Measurements from ENCODE around the gene ZFYVE19. TPM values are rescaled to one million over a fixed set of nuclear protein-coding genes. Genes with fewer than 3 reads are reported as not detected.

ZFYVE19 gene
- total and polyA plus RNA-seq, 2 of the 13 experiments (the other 11 are each of a cell fraction or from before 2014, with no cell fraction given), result 23.3 to 44.0 TPM

GRCh38 chr15:40782609-40783227, 24.2 kb upstream of the ZFYVE19 start (continued):
- TF ChIP-seq ATRX (CRISPR knock-in tag; IDR thresholded peaks at IDR 0.05; ENCODE audit: borderline replicate concordance) (no peak), PITX1 (CRISPR knock-in tag; IDR thresholded peaks at IDR 0.05) (no peak), ZBTB20 (CRISPR knock-in tag; IDR thresholded peaks at IDR 0.05; ENCODE audit: borderline replicate concordance, low read depth) (no peak), SMYD3 (CRISPR knock-in tag; IDR thresholded peaks at IDR 0.05) (no peak), KDM3A (CRISPR knock-in tag; IDR thresholded peaks at IDR 0.05; ENCODE audit: low read depth) (0 out of 2 replicates have a peak, but pooled peaks have one; percentile 50), ZNF577 (CRISPR knock-in tag; IDR thresholded peaks at IDR 0.05; ENCODE audit: borderline replicate concordance, low read depth) (no peak), HDAC6 (IDR thresholded peaks at IDR 0.05; ENCODE audit: low read depth, low read length) (no peak), MLLT10 (CRISPR knock-in tag; IDR thresholded peaks at IDR 0.05) (no peak), ZNF264 (CRISPR knock-in tag; IDR thresholded peaks at IDR 0.05) (no peak), ZBTB10 (CRISPR knock-in tag; IDR thresholded peaks at IDR 0.05; ENCODE audit: borderline replicate concordance) (no peak), HNF4G (IDR thresholded peaks at IDR 0.05; ENCODE audit: borderline replicate concordance, low read depth, low read length) (no peak), HNF4G (CRISPR knock-in tag; IDR thresholded peaks at IDR 0.05; ENCODE audit: borderline replicate concordance, low read depth) (no peak), DR1 (CRISPR knock-in tag; IDR thresholded peaks at IDR 0.05) (no peak), GTF3A (CRISPR knock-in tag; conservative IDR thresholded peaks at IDR 0.05) (no peak), HNRNPK (IDR thresholded peaks at IDR 0.05; ENCODE audit: low read depth, low read length, poor library complexity, severe bottlenecking) (no peak), TBL1XR1 (IDR thresholded peaks at IDR 0.05; ENCODE audit: borderline replicate concordance, low read length, partially characterized antibody) (no peak), IRF1 (CRISPR knock-in tag; IDR thresholded peaks at IDR 0.05; ENCODE audit: low read depth) (no peak), SNAPC2 (CRISPR knock-in tag; IDR thresholded peaks at IDR 0.05) (no peak), XBP1 (CRISPR knock-in tag; IDR thresholded peaks at IDR 0.05) (no peak)
- TF ChIP-seq, protein P1, sequence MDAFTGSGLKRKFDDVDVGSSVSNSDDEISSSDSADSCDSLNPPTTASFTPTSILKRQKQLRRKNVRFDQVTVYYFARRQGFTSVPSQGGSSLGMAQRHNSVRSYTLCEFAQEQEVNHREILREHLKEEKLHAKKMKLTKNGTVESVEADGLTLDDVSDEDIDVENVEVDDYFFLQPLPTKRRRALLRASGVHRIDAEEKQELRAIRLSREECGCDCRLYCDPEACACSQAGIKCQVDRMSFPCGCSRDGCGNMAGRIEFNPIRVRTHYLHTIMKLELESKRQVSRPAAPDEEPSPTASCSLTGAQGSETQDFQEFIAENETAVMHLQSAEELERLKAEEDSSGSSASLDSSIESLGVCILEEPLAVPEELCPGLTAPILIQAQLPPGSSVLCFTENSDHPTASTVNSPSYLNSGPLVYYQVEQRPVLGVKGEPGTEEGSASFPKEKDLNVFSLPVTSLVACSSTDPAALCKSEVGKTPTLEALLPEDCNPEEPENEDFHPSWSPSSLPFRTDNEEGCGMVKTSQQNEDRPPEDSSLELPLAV (CRISPR knock-in tag; conservative IDR thresholded peaks at IDR 0.05; ENCODE audit: low read depth), result no peak
- TF ChIP-seq, protein P2, sequence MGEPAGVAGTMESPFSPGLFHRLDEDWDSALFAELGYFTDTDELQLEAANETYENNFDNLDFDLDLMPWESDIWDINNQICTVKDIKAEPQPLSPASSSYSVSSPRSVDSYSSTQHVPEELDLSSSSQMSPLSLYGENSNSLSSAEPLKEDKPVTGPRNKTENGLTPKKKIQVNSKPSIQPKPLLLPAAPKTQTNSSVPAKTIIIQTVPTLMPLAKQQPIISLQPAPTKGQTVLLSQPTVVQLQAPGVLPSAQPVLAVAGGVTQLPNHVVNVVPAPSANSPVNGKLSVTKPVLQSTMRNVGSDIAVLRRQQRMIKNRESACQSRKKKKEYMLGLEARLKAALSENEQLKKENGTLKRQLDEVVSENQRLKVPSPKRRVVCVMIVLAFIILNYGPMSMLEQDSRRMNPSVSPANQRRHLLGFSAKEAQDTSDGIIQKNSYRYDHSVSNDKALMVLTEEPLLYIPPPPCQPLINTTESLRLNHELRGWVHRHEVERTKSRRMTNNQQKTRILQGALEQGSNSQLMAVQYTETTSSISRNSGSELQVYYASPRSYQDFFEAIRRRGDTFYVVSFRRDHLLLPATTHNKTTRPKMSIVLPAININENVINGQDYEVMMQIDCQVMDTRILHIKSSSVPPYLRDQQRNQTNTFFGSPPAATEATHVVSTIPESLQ (CRISPR knock-in tag; conservative IDR thresholded peaks at IDR 0.05), result no peak
- TF ChIP-seq, protein P3, sequence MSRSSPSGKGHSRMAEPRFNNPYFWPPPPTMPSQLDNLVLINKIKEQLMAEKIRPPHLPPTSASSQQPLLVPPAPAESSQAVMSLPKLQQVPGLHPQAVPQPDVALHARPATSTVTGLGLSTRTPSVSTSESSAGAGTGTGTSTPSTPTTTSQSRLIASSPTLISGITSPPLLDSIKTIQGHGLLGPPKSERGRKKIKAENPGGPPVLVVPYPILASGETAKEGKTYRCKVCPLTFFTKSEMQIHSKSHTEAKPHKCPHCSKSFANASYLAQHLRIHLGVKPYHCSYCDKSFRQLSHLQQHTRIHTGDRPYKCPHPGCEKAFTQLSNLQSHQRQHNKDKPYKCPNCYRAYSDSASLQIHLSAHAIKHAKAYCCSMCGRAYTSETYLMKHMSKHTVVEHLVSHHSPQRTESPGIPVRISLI (CRISPR knock-in tag; IDR thresholded peaks at IDR 0.05; ENCODE audit: borderline replicate concordance), result peak; percentile 43; the same call in 1 of the 2 replicates

All from HepG2 (cell line).